ENCODE data around the gene SMAD6.

SMAD6 gene

DNA sequence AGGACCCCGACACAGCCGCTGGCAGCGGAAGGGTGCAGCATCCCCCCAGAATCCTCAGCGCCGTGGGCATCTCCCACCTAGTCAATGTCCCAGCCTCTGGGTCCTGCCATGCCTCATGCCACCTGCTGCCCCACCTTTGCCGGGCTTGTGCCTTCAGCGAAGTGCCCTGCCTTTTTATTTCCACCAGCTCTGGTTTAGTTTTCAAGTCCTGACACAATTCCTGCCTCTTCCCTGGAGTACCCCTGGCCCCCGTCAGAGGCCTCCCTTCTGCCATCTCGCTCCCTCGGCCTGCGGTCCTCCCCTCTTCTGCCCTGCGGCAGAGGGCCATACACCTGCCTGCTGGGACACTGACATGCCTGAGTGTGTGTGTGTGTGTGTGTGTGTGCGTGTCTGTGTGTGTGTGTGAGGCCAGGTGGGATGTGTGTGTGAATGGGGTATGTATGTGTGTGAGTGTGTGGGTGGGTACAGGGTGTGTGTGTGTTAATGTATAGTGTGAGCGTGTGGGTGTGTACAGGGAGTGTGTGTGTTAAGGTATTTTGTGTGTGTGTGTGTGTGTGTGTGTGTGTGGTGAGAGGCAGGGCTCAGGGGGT lies 129.9 kb downstream of the SMAD6 start:
- TF ChIP-seq, protein P1, sequence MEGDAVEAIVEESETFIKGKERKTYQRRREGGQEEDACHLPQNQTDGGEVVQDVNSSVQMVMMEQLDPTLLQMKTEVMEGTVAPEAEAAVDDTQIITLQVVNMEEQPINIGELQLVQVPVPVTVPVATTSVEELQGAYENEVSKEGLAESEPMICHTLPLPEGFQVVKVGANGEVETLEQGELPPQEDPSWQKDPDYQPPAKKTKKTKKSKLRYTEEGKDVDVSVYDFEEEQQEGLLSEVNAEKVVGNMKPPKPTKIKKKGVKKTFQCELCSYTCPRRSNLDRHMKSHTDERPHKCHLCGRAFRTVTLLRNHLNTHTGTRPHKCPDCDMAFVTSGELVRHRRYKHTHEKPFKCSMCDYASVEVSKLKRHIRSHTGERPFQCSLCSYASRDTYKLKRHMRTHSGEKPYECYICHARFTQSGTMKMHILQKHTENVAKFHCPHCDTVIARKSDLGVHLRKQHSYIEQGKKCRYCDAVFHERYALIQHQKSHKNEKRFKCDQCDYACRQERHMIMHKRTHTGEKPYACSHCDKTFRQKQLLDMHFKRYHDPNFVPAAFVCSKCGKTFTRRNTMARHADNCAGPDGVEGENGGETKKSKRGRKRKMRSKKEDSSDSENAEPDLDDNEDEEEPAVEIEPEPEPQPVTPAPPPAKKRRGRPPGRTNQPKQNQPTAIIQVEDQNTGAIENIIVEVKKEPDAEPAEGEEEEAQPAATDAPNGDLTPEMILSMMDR (IDR thresholded peaks at IDR 0.05; ENCODE audit: borderline replicate concordance, control extremely low read depth, extremely low read depth, insufficient read depth, missing control alignments): no peak
- in situ Hi-C loops (cut with MboI; ENCODE audit: low sequenced_read_pairs, unreplicated experiment): no loop called here
- no peak for DNase-seq (ENCODE audit: low spot score)
